CD1c-positive myeloid dendritic cell (primary cell): ENCODE data around the gene MTMR8.

ENCODE experiments used
- DNase-seq: peaks from one replicate; pipeline ENCODE4 v3.0.0-alpha.2; 2016; ENCODE audit errors: extremely low spot score

Gene MTMR8

GRCh38 chrX:64313624-64314023, 81.6 kb downstream of the MTMR8 start:
- no peak for DNase-seq

GRCh38 chrX:64306712-64307111, 88.5 kb downstream of the MTMR8 start:
- no peak for DNase-seq

- no peak for DNase-seq
Measured at GRCh38 chrX:64291123-64291522, 104.1 kb downstream of the MTMR8 start.

GRCh38 chrX:64265265-64265664, 130.0 kb downstream of the MTMR8 start:
- DNase-seq: no peak

- DNase-seq: no peak
Measured at GRCh38 chrX:64230123-64230970, 164.9 kb downstream of the MTMR8 start, which contains the start of gene ASB12. ASB12 (minus strand) TSS chrX:64230607; CDS start chrX:64225650, 4,957 bp downstream.

- DNase-seq: no peak
Measured at GRCh38 chrX:64229154-64229553, 166.1 kb downstream of the MTMR8 start.
